Activated CD4-positive, CD25-positive, alpha-beta regulatory T cell treated with anti-CD3 and anti-CD28 coated beads, Interleukin-2, amount 50 U/mL, for 72 hours (primary cell): Measurements from ENCODE around the gene PRDM5.
"Not testable (repeated sequence)": the region's sequence is repeated elsewhere in the genome, so short reads cannot be mapped to it uniquely, and the experiment has no call there.

Experiments used
- DNase-seq: peaks from one replicate; pipeline ENCODE4 v3.0.0; 2021

Gene PRDM5

GRCh38 chr4:120741636-120742035 lies 180.9 kb downstream of the PRDM5 start:
- DNase-seq = not testable (repeated sequence)

- DNase-seq = no peak
These were observed 186.2 kb downstream of the PRDM5 start for GRCh38 chr4:120736312-120736711.

- DNase-seq = no peak
These were observed 188.6 kb downstream of the PRDM5 start for GRCh38 chr4:120733968-120734367.

GRCh38 chr4:120733054-120733453 lies 189.5 kb downstream of the PRDM5 start:
- no peak for DNase-seq

GRCh38 chr4:120731561-120731960 lies 191.0 kb downstream of the PRDM5 start:
- DNase-seq = no peak

GRCh38 chr4:120730777-120731320 lies 191.7 kb downstream of the PRDM5 start:
- DNase-seq = no peak

- no peak for DNase-seq
These were observed 193.4 kb downstream of the PRDM5 start for GRCh38 chr4:120728892-120729675.

GRCh38 chr4:120725639-120726580 lies 196.6 kb downstream of the PRDM5 start:
- no peak for DNase-seq

GRCh38 chr4:120724656-120725055 lies 197.9 kb downstream of the PRDM5 start:
- DNase-seq = no peak

GRCh38 chr4:120723986-120724385 lies 198.5 kb downstream of the PRDM5 start:
- no peak for DNase-seq

- DNase-seq = no peak
These were observed 199.4 kb downstream of the PRDM5 start for GRCh38 chr4:120723105-120723504.

GRCh38 chr4:120722655-120723054 lies 199.9 kb downstream of the PRDM5 start:
- no peak for DNase-seq

- DNase-seq = no peak
These were observed 202.1 kb downstream of the PRDM5 start for GRCh38 chr4:120720354-120720934.

GRCh38 chr4:120718979-120719566 lies 203.5 kb downstream of the PRDM5 start:
- no peak for DNase-seq

- DNase-seq = no peak
These were observed 206.2 kb downstream of the PRDM5 start for GRCh38 chr4:120716346-120716745.

GRCh38 chr4:120714417-120715010 lies 208.0 kb downstream of the PRDM5 start:
- no peak for DNase-seq

GRCh38 chr4:120709991-120710390 lies 212.5 kb downstream of the PRDM5 start:
- no peak for DNase-seq

- no peak for DNase-seq
These were observed 218.0 kb downstream of the PRDM5 start for GRCh38 chr4:120704538-120704937.

GRCh38 chr4:120703908-120704307 lies 218.6 kb downstream of the PRDM5 start:
- DNase-seq = no peak

GRCh38 chr4:120699354-120699753 lies 223.2 kb downstream of the PRDM5 start:
- no peak for DNase-seq

GRCh38 chr4:120694973-120695372 lies 227.6 kb downstream of the PRDM5 start:
- no peak for DNase-seq

GRCh38 chr4:120693816-120694215 lies 228.7 kb downstream of the PRDM5 start:
- DNase-seq = no peak
